Tibial artery (tissue), 4 donors: Measurements from ENCODE around the gene KAZN.
A peak's percentile ranks its signal among the peaks of the same experiment; 100 is the strongest.

ENCODE experiments used
- DNase-seq, 2 donors: peaks; one replicate each; pipeline ENCODE4 v3.0.0-alpha.2; 2019
- H3K27ac ChIP-seq, 2 donors: fragments of 200-600 bp; sonication (generic) in 1 of 2; 1 replicate in 1 of 2; 2 replicates in 1 of 2; pipeline ENCODE4 v1.5.1; 2018 to 2019; ENCODE audit warnings: mild to moderate bottlenecking in 1 of 2
- H3K27me3 ChIP-seq, 2 donors: fragments of 200-600 bp; sonication (generic) in 1 of 2; one replicate each; pipeline versions ENCODE4 v1.5.1 to v1.6.0; 2016 to 2019
- H3K36me3 ChIP-seq, 3 donors: fragments of 200-600 bp; sonication (generic) in 2 of 3; one replicate each; pipeline ENCODE4 v1.5.1; 2016 to 2019; ENCODE audit warnings: mild to moderate bottlenecking in 2 of 3
- H3K4me1 ChIP-seq, 4 donors: fragments of 200-600 bp; sonication (generic) in 2 of 4; 1 replicate in 3 of 4; 2 replicates in 1 of 4; pipeline ENCODE4 v1.5.1; 2016 to 2019
- H3K4me3 ChIP-seq, 2 donors: fragments of 200-600 bp; sonication (generic) in 1 of 2; 1 replicate in 1 of 2; 2 replicates in 1 of 2; pipeline ENCODE4 v1.5.1; 2018 to 2019; ENCODE audit warnings: mild to moderate bottlenecking in 2 of 2
- H3K9me3 ChIP-seq, 3 donors: fragments of 200-600 bp; sonication (generic) in 1 of 3; one replicate each; pipeline ENCODE4 v1.5.1; 2016 to 2019
- intact Hi-C: fragments of 100-400 bp; cut with DNase I; formaldehyde crosslinking; loops from one replicate; pipeline ENCODE4 v1.15.0; 2023; ENCODE audit warnings: low total_unique reads
- TF ChIP-seq, protein P1 (sequence below), 2 experiments: fragments of 200-600 bp in 1 of 2; fragments of 450-650 bp in 1 of 2; IDR thresholded peaks; one replicate each; pipeline ENCODE4 v1.5.1; 2017 to 2019; ENCODE audit warnings: antibody characterized with exemption in 2 of 2, mild to moderate bottlenecking in 1 of 2, moderate library complexity in 1 of 2

The KAZN gene

DNA sequence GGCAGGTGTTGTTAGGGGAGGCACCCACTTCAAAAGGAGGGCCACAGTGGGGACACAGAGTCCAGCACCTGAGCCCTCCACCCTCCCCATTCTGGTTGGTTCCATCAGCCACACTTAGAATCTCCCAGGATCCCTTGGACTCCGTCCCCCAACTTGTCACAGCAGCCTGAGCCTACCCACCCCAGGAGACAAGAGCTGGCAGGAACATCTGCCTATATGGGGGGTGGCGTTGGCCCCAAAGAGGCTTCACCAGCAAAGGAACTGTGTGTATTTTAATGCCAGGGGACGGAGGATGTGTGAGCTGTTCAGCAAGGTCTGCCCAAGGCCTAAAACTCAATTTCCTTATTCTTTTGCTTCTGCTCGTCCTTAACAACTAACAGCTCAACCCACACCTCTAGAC is 468.7 kb downstream of the KAZN start:
- no peak overlapping the region for H3K4me3 ChIP-seq
- intact Hi-C loops, result no loop called here
- DNase-seq, result no peak
- TF ChIP-seq, protein P1, sequence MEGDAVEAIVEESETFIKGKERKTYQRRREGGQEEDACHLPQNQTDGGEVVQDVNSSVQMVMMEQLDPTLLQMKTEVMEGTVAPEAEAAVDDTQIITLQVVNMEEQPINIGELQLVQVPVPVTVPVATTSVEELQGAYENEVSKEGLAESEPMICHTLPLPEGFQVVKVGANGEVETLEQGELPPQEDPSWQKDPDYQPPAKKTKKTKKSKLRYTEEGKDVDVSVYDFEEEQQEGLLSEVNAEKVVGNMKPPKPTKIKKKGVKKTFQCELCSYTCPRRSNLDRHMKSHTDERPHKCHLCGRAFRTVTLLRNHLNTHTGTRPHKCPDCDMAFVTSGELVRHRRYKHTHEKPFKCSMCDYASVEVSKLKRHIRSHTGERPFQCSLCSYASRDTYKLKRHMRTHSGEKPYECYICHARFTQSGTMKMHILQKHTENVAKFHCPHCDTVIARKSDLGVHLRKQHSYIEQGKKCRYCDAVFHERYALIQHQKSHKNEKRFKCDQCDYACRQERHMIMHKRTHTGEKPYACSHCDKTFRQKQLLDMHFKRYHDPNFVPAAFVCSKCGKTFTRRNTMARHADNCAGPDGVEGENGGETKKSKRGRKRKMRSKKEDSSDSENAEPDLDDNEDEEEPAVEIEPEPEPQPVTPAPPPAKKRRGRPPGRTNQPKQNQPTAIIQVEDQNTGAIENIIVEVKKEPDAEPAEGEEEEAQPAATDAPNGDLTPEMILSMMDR (IDR thresholded peaks at IDR 0.05), result no peak
- H3K4me1 ChIP-seq, result peaks cover 0 to 39% (median 18%) of the 10 kb centered on the region in 4 donors
- H3K36me3 ChIP-seq, result peaks cover 11 to 49% (median 28%) of the 10 kb centered on the region in 3 donors
- peak overlapping the region; percentile 82 to 94 for H3K27ac ChIP-seq
- H3K27me3 ChIP-seq, result no peaks in the 10 kb centered on the region
- H3K9me3 ChIP-seq, result no peaks in the 10 kb centered on the region

DNA sequence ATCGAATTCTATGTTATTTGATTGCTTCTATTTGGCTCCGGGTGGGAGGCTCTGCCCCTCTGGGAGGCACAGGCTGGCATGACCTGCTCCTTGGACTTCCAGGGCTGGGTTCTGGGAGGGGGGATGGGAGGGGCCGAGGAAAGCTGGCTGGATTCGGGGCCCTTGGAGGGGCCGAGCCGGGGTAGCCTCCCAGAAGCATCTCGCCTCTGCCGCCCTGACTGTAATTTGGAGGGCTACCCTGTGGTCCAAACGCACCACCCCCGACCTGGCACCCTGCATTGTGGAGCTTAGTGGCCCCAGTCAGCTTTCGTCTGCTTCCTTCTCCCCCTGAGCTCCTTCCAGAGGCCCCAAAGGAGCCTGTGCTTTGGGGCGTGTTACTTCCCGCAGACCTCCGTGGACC is 469.7 kb downstream of the KAZN start:
- Histone ChIP-seq H3K27ac (peak overlapping the region; percentile 82 to 94), H3K9me3 (no peaks in the 10 kb centered on the region), H3K36me3 (peaks cover 4 to 39% (median 24%) of the 10 kb centered on the region in 3 donors), H3K4me3 (no peak overlapping the region), H3K27me3 (no peaks in the 10 kb centered on the region), H3K4me1 (peaks cover 0 to 45% (median 18%) of the 10 kb centered on the region in 4 donors)
- intact Hi-C loops, result no loop called here
- TF ChIP-seq, protein P1 (IDR thresholded peaks at IDR 0.05), result no peak
- DNase-seq, result no peak

DNA sequence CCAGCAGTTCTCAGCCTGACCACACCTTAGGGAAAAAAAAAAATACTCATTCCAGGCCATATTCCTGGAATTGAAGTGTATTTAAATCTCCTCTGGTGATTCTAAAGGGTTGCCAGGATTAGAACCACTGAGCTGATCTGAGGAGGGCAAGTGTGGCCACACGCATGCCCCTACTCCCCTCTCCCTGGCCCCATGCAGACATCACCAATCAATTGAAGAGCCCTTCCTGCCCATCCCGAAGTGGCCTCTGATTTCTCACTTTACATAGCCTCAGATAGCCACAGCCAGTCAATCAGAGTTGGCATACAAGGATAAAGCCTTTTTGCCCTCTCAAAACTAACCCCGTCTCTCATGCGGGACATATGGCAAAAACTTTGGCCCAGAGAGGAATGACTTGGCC is 470.5 kb downstream of the KAZN start:
- H3K27ac ChIP-seq, result peak overlapping the region; percentile 82 to 94
- TF ChIP-seq, protein P1 (IDR thresholded peaks at IDR 0.05), result no peak
- intact Hi-C loops, result no loop called here

DNA sequence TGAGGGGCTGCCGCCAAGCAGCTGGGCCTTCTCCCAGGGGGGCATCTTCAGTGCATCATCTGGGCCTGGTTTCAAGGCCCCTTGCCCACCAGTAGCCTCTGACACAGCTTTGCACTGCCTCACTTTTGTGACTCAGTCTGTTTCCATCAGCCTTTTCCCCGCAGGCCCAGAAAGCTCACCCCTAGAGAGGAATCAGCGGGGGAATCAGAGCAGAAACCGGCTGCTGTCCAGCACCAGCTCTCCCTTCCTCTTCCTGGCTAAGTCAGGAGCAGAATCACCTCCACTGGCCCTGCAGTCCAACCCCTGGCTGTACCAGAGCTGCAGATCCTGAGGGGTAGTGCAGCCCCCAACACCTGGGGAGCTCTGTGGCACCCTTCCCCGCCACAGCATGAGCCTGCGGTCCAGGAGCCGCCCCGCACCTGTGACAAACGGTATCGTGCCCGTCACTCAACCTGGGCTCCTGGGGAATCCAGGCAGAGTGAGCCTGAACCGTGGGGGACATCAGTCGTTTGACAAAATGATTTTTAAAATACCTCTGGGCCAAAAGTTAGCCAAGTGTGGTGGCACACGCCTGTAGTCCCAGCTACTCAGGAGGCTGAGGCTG is 471.8 kb downstream of the KAZN start:
- no peaks in the 10 kb centered on the region for H3K9me3 ChIP-seq
- no peaks in the 10 kb centered on the region for H3K27me3 ChIP-seq
- H3K4me3 ChIP-seq, result no peak overlapping the region
- peaks cover 4 to 20% (median 6%) of the 10 kb centered on the region in 3 donors for H3K36me3 ChIP-seq
- intact Hi-C loops, result no loop called here
- DNase-seq, result no peak
- TF ChIP-seq, protein P1 (IDR thresholded peaks at IDR 0.05), result no peak
- H3K4me1 ChIP-seq, result peaks cover 0 to 45% (median 18%) of the 10 kb centered on the region in 4 donors
- peak overlapping the region; percentile 82 to 94 for H3K27ac ChIP-seq

More for the DNA sequence above, 470.5 kb downstream of the KAZN start:
- H3K9me3 ChIP-seq, result no peaks in the 10 kb centered on the region
- H3K4me3 ChIP-seq, result no peak overlapping the region
- peaks cover 4 to 30% (median 18%) of the 10 kb centered on the region in 3 donors for H3K36me3 ChIP-seq
- no peak for DNase-seq
- H3K27me3 ChIP-seq, result no peaks in the 10 kb centered on the region
- peaks cover 0 to 45% (median 18%) of the 10 kb centered on the region in 4 donors for H3K4me1 ChIP-seq

DNA sequence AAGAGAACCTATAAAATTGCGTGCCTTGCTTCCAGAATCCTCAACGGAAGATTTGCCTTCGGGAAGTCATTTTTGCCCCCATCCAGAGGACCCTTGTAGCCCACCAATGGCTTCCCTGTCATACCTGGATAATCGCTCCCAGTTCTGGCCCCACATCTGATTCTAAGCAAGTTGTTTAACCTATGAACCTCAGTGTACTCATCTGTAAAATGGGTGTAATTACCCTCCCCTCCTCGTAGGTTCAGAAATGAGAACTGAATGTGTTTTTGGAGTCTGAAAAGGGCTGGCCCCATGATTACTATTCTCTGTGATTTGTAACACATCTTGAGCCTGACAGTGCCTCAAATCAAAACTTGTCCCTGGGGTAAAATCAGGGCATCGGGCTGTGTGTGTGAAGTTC is 473.5 kb downstream of the KAZN start:
- H3K27me3 ChIP-seq, result no peaks in the 10 kb centered on the region
- peak overlapping the region; percentile 41 to 94 for H3K27ac ChIP-seq
- H3K4me1 ChIP-seq, result peaks cover 0 to 52% (median 21%) of the 10 kb centered on the region in 4 donors
- no peak for DNase-seq
- TF ChIP-seq, protein P1 (IDR thresholded peaks at IDR 0.05), result no peak
- H3K9me3 ChIP-seq, result no peaks in the 10 kb centered on the region
- H3K4me3 ChIP-seq, result no peak overlapping the region
- peaks cover 0 to 10% (median 0%) of the 10 kb centered on the region in 3 donors for H3K36me3 ChIP-seq
- intact Hi-C loops, result no loop called here
